Sigmoid colon (tissue), 3 donors: Measurements from ENCODE around the gene VOPP1.

ENCODE experiments used
- POLR2A ChIP-seq, 2 donors: fragments of 450-650 bp; IDR thresholded peaks; one replicate each; pipeline ENCODE4 v1.6.1; 2016; ENCODE audit warnings: antibody characterized with exemption in 2 of 2, mild to moderate bottlenecking in 2 of 2, moderate library complexity in 2 of 2
- TF ChIP-seq, protein P1 (sequence below), 4 experiments: fragments of 450-650 bp in 3 of 4; fragments of 200-600 bp in 1 of 4; IDR thresholded peaks; one replicate each; pipeline ENCODE4 v1.5.1; 2016 to 2019; ENCODE audit warnings: antibody characterized with exemption in 4 of 4, mild to moderate bottlenecking in 3 of 4, moderate library complexity in 2 of 4

DNA sequence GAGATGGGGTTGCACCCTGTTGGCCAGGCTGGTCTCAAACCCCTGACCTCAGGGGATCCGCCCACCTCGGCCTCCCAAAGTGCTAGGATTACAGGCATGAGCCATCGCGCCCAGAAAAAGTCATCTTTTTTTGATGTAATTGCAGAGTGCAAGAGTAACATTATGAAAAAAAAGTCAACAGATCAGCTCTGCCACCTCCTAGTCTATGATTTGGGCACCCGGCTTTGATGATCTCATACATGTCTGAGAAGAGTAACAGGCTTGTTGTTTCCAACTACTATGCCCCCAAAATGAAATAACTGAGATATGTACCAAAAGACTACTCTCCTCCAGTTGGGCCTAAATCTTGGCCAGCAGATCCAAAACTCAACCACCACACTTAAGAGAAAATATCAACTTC, 40.8 kb downstream of the VOPP1 start:
- TF ChIP-seq, protein P1, sequence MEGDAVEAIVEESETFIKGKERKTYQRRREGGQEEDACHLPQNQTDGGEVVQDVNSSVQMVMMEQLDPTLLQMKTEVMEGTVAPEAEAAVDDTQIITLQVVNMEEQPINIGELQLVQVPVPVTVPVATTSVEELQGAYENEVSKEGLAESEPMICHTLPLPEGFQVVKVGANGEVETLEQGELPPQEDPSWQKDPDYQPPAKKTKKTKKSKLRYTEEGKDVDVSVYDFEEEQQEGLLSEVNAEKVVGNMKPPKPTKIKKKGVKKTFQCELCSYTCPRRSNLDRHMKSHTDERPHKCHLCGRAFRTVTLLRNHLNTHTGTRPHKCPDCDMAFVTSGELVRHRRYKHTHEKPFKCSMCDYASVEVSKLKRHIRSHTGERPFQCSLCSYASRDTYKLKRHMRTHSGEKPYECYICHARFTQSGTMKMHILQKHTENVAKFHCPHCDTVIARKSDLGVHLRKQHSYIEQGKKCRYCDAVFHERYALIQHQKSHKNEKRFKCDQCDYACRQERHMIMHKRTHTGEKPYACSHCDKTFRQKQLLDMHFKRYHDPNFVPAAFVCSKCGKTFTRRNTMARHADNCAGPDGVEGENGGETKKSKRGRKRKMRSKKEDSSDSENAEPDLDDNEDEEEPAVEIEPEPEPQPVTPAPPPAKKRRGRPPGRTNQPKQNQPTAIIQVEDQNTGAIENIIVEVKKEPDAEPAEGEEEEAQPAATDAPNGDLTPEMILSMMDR (IDR thresholded peaks at IDR 0.05) = no peak
- no peak for TF ChIP-seq POLR2A (IDR thresholded peaks at IDR 0.05)
